Measurements from ENCODE around the gene MYO1C.
A peak's percentile ranks its signal among the peaks of the same experiment; 100 is the strongest.

The MYO1C gene

GRCh38 chr17:1497831-1498230, 5.3 kb upstream of the MYO1C start:
- H3K9me3 ChIP-seq (ENCODE audit: control insufficient read depth, insufficient read depth, low read length), result no peaks in the 10 kb centered on the region
- no peak overlapping the region for H3K9ac ChIP-seq (ENCODE audit: low read depth, low read length)
- H3K36me3 ChIP-seq (ENCODE audit: insufficient read depth, low read length), result no peaks in the 10 kb centered on the region; the same call in 1 of the 2 replicates
- H3K4me1 ChIP-seq (ENCODE audit: insufficient read depth, low read length), result peaks cover 8% of the 10 kb centered on the region; the same call in 1 of the 2 replicates

GRCh38 chr17:1496869-1497268, 4.4 kb upstream of the MYO1C start:
- no peaks in the 10 kb centered on the region; the same call in 1 of the 2 replicates for H3K36me3 ChIP-seq (ENCODE audit: insufficient read depth, low read length)
- peaks cover 9% of the 10 kb centered on the region; the same call in 1 of the 2 replicates for H3K4me1 ChIP-seq (ENCODE audit: insufficient read depth, low read length)
- H3K9me3 ChIP-seq (ENCODE audit: control insufficient read depth, insufficient read depth, low read length), result no peaks in the 10 kb centered on the region
- H3K9ac ChIP-seq (ENCODE audit: low read depth, low read length), result no peak overlapping the region

GRCh38 chr17:1495265-1495989, 2.9 kb upstream of the MYO1C start:
- H3K36me3 ChIP-seq (ENCODE audit: insufficient read depth, low read length), result no peaks in the 10 kb centered on the region; the same call in 1 of the 2 replicates
- H3K4me1 ChIP-seq (ENCODE audit: insufficient read depth, low read length), result peaks cover 9% of the 10 kb centered on the region; the same call in 1 of the 2 replicates
- no peaks in the 10 kb centered on the region for H3K9me3 ChIP-seq (ENCODE audit: control insufficient read depth, insufficient read depth, low read length)
- no peak overlapping the region for H3K9ac ChIP-seq (ENCODE audit: low read depth, low read length)

DNA sequence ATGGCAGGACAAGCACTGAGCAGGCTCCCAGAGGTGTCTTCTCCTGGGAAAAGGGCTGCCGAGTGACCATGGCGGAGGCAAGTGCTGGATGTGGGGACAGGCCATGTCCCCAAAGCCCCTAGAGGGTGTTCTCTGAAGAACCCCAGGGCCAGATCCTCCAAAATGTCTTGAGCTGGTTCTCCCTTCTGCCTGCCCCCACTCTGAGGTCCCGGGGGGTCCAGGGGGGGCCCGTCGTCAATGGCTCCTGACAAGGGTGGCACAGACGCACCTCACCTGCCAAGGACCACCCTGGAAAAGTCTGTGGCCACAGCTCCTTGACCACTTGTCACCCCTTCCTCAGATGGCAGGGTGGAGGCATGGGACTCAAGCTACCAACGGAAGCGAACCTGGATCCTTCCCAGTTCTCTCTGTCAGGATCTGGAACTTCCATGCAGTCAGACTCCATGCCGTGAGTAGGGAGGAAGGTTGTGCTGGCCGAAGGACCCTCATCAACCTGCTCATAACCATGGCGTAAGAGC, 2.3 kb upstream of the MYO1C start:
- H3K36me3 ChIP-seq (ENCODE audit: insufficient read depth, low read length), result no peaks in the 10 kb centered on the region; the same call in 1 of the 2 replicates
- no peak overlapping the region for H3K9ac ChIP-seq (ENCODE audit: low read depth, low read length)
- no peaks in the 10 kb centered on the region for H3K9me3 ChIP-seq (ENCODE audit: control insufficient read depth, insufficient read depth, low read length)
- H3K4me1 ChIP-seq (ENCODE audit: insufficient read depth, low read length), result peaks cover 12% of the 10 kb centered on the region; the same call in 1 of the 2 replicates

DNA sequence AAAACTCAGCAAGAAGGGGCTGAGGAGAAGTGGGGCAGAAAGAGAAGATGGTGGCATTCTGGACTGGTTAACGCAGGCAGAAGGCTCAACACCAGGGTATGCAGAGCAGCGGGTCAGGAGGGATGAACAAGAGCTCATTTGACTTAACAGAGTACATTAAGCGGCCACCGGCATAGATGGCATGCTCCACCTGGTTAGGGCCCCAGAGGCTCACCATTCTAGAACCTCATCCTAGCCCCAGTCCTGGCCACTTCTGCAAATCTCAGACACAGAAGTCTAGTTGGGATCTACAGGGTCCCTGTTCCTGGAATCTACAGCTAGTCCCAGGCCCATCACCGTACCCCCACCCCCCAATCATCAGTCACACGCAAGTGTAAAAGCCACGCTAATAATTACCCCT, 1.7 kb upstream of the MYO1C start:
- H3K36me3 ChIP-seq (ENCODE audit: insufficient read depth, low read length), result no peaks in the 10 kb centered on the region; the same call in 1 of the 2 replicates
- H3K9me3 ChIP-seq (ENCODE audit: control insufficient read depth, insufficient read depth, low read length), result no peaks in the 10 kb centered on the region
- peaks cover 16% of the 10 kb centered on the region; the same call in 1 of the 2 replicates for H3K4me1 ChIP-seq (ENCODE audit: insufficient read depth, low read length)

GRCh38 chr17:1493291-1493980, 950 bp upstream of the MYO1C start:
- Histone ChIP-seq H3K9me3 (ENCODE audit: control insufficient read depth, insufficient read depth, low read length) (no peaks in the 10 kb centered on the region), H3K4me1 (ENCODE audit: insufficient read depth, low read length) (peaks cover 24% of the 10 kb centered on the region; the same call in 1 of the 2 replicates), H3K36me3 (ENCODE audit: insufficient read depth, low read length) (no peaks in the 10 kb centered on the region; the same call in 1 of the 2 replicates), H3K9ac (ENCODE audit: low read depth, low read length) (0 out of 2 replicates have a peak overlapping the region, but pooled peaks have one; percentile 9)

More for the DNA sequence above, 1.7 kb upstream of the MYO1C start:
- H3K9ac ChIP-seq (ENCODE audit: low read depth, low read length), result no peak overlapping the region

DNA sequence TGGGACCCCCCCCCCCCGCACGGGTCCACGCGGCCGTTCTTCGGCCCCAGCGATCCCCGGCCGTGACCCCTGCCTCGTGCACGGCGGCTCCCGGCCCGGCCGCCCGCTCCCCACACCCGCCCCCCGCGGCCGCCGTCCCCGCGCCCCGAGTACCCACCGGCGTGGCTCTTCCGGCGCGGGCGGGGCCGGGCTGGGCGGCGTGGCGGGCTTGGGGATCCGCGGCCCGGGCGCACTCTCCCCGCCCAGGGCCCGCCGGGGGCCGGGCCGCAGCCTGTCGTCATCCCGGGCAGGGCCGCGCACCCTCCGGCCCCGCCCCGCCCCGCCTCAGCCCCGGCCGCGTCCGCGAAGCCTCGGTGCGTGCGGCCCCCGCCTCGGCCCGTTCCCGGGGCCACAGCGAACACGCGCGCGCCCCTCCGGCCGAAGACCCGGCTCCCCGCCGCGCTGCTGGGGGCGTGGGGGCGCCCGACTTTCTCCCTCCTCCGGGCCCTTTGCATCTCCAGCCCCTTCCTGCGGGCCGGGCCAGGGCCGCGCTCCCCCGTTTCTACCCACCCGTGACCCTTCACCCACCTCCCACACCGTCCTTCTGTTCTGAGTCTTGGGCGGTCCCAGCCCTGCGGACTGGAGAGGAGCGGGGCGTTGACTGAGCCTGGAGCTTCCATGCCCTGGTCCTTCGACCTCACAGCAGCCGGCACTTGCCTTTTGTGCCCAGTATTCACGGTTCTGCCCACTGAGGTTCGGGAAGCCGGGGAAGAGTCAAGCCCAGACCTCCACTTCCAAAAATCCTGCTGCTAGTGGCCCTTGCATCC, 840 bp downstream of the MYO1C start:
- Histone ChIP-seq H3K36me3 (ENCODE audit: insufficient read depth, low read length) (no peaks in the 10 kb centered on the region; the same call in 1 of the 2 replicates), H3K9me3 (ENCODE audit: control insufficient read depth, insufficient read depth, low read length) (no peaks in the 10 kb centered on the region), H3K9ac (ENCODE audit: low read depth, low read length) (peak overlapping the region; percentile 78), H3K4me1 (ENCODE audit: insufficient read depth, low read length) (peaks cover 25% of the 10 kb centered on the region; the same call in 1 of the 2 replicates)

GRCh38 chr17:1490643-1491442, 1.6 kb downstream of the MYO1C start:
- Histone ChIP-seq H3K9me3 (ENCODE audit: control insufficient read depth, insufficient read depth, low read length) (no peaks in the 10 kb centered on the region), H3K36me3 (ENCODE audit: insufficient read depth, low read length) (no peaks in the 10 kb centered on the region), H3K9ac (ENCODE audit: low read depth, low read length) (peak overlapping the region; percentile 78), H3K4me1 (ENCODE audit: insufficient read depth, low read length) (peaks cover 25% of the 10 kb centered on the region; the same call in 1 of the 2 replicates)

- Histone ChIP-seq H3K4me1 (ENCODE audit: insufficient read depth, low read length) (peaks cover 25% of the 10 kb centered on the region; the same call in 1 of the 2 replicates), H3K9ac (ENCODE audit: low read depth, low read length) (peak overlapping the region; percentile 76; the same call in 1 of the 2 replicates), H3K36me3 (ENCODE audit: insufficient read depth, low read length) (no peaks in the 10 kb centered on the region), H3K9me3 (ENCODE audit: control insufficient read depth, insufficient read depth, low read length) (no peaks in the 10 kb centered on the region)
Observed at GRCh38 chr17:1488826-1489270, 3.6 kb downstream of the MYO1C start.

- Histone ChIP-seq H3K9ac (ENCODE audit: low read depth, low read length) (peak overlapping the region; percentile 76), H3K4me1 (ENCODE audit: insufficient read depth, low read length) (peaks cover 21% of the 10 kb centered on the region; the same call in 1 of the 2 replicates), H3K9me3 (ENCODE audit: control insufficient read depth, insufficient read depth, low read length) (no peaks in the 10 kb centered on the region), H3K36me3 (ENCODE audit: insufficient read depth, low read length) (no peaks in the 10 kb centered on the region)
Observed at GRCh38 chr17:1487939-1488825, 4.3 kb downstream of the MYO1C start.

DNA sequence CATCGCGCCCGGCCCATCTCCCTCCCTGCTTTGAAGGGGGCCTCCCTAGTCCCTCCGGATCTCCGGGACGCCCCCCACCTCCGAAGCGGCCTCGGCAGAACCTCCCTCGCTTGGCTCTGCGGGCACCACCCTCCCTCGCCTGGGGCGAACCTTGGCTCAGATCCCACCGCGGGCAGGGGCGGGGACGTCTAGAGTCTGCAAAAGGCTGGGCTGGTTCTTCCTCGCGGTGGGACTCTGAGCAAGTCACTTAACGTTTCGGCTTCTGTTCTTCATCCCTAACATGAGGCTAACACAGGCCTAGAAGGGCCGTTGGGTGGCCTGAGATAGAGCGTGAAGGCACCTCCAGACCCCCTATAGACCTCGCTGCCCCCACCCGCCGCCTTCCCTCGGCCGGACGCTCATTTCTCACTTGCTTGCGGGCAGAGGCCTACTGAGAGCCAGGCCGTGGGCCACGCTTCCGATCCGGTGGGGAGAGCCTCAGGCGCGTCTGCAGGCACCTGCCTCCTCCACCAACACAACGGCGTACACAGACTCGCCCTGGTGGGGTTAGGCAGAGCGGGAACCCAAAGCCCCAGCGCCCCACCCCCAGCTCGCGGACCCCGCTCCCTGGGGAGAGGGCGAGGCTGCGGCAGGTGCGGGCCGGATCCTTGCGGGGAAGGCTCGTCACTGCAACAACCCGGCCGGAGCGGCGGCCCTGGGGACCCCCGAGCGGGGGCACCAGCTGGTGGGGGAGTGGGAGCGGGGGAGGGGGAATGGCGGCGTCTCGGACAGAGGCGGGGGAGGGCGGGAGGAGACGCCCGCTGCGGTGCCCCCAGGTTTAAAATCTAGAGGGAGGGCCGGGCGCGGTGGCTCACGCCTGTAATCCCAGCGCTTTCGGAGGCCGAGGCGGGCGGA, 5.4 kb downstream of the MYO1C start:
- Histone ChIP-seq H3K36me3 (ENCODE audit: insufficient read depth, low read length) (no peaks in the 10 kb centered on the region; the same call in none of the 2 replicates), H3K9ac (ENCODE audit: low read depth, low read length) (peak overlapping the region; percentile 76), H3K4me1 (ENCODE audit: insufficient read depth, low read length) (peaks cover 16% of the 10 kb centered on the region; the same call in 1 of the 2 replicates), H3K9me3 (ENCODE audit: control insufficient read depth, insufficient read depth, low read length) (no peaks in the 10 kb centered on the region)

All from ES-I3 (cell line).